GM10847 (cell line): Measurements from ENCODE around the gene ATRAID.

ENCODE experiments used
- POLR2A ChIP-seq: IDR thresholded peaks from 2 replicates; pipeline ENCODE4 v1.6.1; 2011; ENCODE audit not compliant: insufficient read length; ENCODE audit errors: extremely low read depth

ATRAID gene

GRCh38 chr2:27236626-27237025 lies 24.8 kb downstream of the ATRAID start:
- TF ChIP-seq POLR2A = no peak

GRCh38 chr2:27237341-27237945 lies 25.6 kb downstream of the ATRAID start:
- no peak for TF ChIP-seq POLR2A

- TF ChIP-seq POLR2A = no peak
These were observed 27.1 kb downstream of the ATRAID start for GRCh38 chr2:27238976-27239375.

- TF ChIP-seq POLR2A = no peak
These were observed 28.6 kb downstream of the ATRAID start for GRCh38 chr2:27240406-27240805.

- TF ChIP-seq POLR2A = no peak
These were observed 30.1 kb downstream of the ATRAID start for GRCh38 chr2:27241761-27242613.

- TF ChIP-seq POLR2A = no peak
These were observed 30.7 kb downstream of the ATRAID start for GRCh38 chr2:27242614-27242951.

GRCh38 chr2:27243391-27244130 lies 31.7 kb downstream of the ATRAID start:
- no peak for TF ChIP-seq POLR2A

GRCh38 chr2:27245116-27245515 lies 33.3 kb downstream of the ATRAID start:
- no peak for TF ChIP-seq POLR2A

- no peak for TF ChIP-seq POLR2A
These were observed 33.8 kb downstream of the ATRAID start for GRCh38 chr2:27245626-27246025.

GRCh38 chr2:27247893-27248292 lies 36.1 kb downstream of the ATRAID start:
- TF ChIP-seq POLR2A = no peak

GRCh38 chr2:27249159-27249890 lies 37.5 kb downstream of the ATRAID start:
- TF ChIP-seq POLR2A = no peak

GRCh38 chr2:27249891-27250651 lies 38.2 kb downstream of the ATRAID start:
- no peak for TF ChIP-seq POLR2A

- no peak for TF ChIP-seq POLR2A
These were observed 39.0 kb downstream of the ATRAID start for GRCh38 chr2:27250652-27251379.

- TF ChIP-seq POLR2A = no peak
These were observed 39.9 kb downstream of the ATRAID start for GRCh38 chr2:27251766-27252165.

GRCh38 chr2:27255187-27255586 lies 43.3 kb downstream of the ATRAID start:
- no peak for TF ChIP-seq POLR2A

- TF ChIP-seq POLR2A = no peak
These were observed 43.8 kb downstream of the ATRAID start for GRCh38 chr2:27255660-27256059.
